ENCODE results near the gene CPS1.

Gene CPS1

DNA sequence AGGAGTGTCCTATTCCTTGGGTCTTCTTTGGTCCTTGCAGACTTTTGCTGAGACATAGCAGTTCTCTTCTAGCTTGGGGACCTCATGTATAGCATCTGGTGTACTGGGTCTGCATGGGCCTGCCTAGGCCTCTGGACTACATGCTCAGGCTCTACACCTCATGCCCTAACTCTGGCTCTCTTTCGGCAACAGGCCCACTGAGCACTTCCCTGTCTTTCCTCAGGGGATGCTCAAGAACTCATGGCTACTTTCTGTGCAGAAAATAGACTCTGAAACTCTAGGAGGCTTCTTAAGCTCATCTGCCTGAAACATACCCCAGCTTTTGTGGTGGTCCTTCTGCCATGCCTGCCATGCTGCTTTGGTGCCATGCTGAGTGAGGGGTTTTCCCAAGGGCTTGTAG is 21.5 kb upstream of the CPS1 start:
- no peaks in the 10 kb centered on the region for H3K36me3 ChIP-seq (ENCODE audit: insufficient read depth, low read length)
- no peak overlapping the region for H3K9ac ChIP-seq (ENCODE audit: low read length)
- no peaks in the 10 kb centered on the region for H3K27me3 ChIP-seq (ENCODE audit: control insufficient read depth in 1 of 2, insufficient read depth in 2 of 2, low read length in 2 of 2)
- no peak overlapping the region for H3K4me3 ChIP-seq (ENCODE audit: low read depth in 1 of 2, low read length in 2 of 2)
- no peak overlapping the region for H3K27ac ChIP-seq (ENCODE audit: low read depth, low read length)
- no peaks in the 10 kb centered on the region for H3K9me3 ChIP-seq (ENCODE audit: low read length)
- no peaks in the 10 kb centered on the region for H3K4me1 ChIP-seq (ENCODE audit: insufficient read depth, low read length)

DNA sequence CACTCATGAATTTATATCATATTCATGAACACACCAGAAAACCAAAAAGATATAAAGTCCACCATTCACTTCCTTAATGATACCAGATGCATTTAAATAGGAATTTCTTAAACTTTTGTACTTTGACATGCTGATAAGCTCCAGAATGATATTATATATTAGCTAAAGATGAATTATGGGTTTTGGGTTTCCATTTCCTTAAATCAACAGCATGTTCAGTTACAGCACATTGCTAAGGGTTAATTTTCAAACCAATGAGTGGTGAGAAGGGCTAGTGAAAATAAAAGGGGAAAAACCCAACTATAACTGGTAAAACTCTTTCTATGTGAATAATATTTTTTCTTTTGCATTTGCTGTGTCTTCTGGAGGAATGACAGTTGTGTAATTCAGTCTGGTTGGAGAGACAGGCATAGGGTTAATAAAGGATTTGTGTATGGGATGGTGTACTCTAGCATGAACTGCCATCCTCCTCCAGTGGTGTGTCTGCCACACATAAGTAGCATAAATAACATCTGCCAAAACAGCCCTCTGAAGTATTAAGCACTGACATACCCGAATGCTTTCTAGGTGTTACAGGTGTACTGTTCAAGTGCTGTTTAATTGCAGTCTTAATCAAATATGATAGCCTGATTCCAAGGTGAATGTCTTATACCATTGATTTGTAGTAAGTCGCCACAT is 19.3 kb upstream of the CPS1 start:
- no peak overlapping the region for H3K4me3 ChIP-seq (ENCODE audit: low read depth in 1 of 2, low read length in 2 of 2)
- H3K27ac ChIP-seq (ENCODE audit: low read depth, low read length): no peak overlapping the region
- no peaks in the 10 kb centered on the region for H3K4me1 ChIP-seq (ENCODE audit: insufficient read depth, low read length)

DNA sequence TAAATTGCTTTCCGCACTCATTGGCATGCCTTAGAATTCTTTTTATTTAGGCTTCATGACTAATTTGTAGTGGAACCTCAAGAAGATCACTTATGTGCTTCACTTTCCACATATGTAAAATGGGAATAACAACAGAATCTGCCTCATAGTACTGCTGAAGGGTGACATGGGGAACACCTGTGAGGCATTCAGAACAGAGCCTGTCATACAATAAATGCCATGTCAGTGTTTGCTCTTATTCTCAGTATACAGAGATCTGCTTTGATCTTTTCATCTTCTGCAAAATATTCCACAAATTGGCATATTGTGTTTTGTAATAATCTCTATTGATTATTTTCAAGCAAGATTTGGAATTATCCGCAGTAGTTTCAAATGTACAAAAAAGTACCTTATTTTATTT is 17.4 kb upstream of the CPS1 start:
- Histone ChIP-seq H3K4me3 (ENCODE audit: low read depth in 1 of 2, low read length in 2 of 2) (no peak overlapping the region), H3K36me3 (ENCODE audit: insufficient read depth, low read length) (no peaks in the 10 kb centered on the region), H3K9me3 (ENCODE audit: low read length) (no peaks in the 10 kb centered on the region), H3K27me3 (ENCODE audit: control insufficient read depth in 1 of 2, insufficient read depth in 2 of 2, low read length in 2 of 2) (no peaks in the 10 kb centered on the region), H3K27ac (ENCODE audit: low read depth, low read length) (no peak overlapping the region), H3K4me1 (ENCODE audit: insufficient read depth, low read length) (no peaks in the 10 kb centered on the region), H3K9ac (ENCODE audit: low read length) (no peak overlapping the region)

More for the DNA sequence above, 19.3 kb upstream of the CPS1 start:
- Histone ChIP-seq H3K9ac (ENCODE audit: low read length) (no peak overlapping the region), H3K36me3 (ENCODE audit: insufficient read depth, low read length) (no peaks in the 10 kb centered on the region), H3K9me3 (ENCODE audit: low read length) (no peaks in the 10 kb centered on the region), H3K27me3 (ENCODE audit: control insufficient read depth in 1 of 2, insufficient read depth in 2 of 2, low read length in 2 of 2) (no peaks in the 10 kb centered on the region)

DNA sequence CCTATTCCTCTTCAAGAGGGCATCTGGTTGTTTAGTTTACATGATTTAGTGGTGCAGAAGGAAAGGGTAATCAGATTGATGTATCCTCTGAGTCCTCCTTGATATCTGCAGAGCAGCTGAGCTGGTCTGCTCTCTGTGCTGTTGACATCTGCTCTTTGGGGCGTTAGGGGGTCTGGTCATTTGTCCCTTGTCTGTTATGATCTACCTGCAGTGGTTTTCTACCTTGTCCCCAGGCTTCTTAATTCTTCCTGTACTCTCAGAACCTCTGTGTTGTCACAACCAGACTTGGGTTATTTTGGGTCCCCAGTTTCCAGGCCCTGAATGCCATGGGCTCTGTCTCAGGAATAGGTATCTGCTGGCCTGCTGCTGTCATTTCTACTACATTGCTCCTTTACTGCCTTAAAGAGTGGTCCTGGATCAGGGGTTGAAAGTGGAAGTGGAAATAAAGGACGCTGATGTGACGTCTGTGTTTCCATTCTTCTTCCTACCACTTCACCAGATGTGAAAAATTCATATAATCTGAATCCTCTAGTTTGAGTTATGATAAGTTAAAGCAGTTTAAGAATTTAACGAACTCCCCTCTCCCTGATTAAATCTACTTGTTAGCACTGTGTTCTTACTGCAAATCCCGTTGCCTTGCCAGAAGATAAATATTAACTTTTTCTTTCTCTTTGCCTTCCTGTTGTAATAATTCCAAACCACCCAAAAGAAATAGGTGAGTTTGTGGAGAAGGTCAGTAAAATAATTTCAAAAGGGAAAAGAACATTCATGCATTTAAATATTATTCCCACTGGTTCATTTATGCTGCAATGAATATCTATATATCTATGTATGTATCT is 16.6 kb upstream of the CPS1 start:
- H3K4me3 ChIP-seq (ENCODE audit: low read depth in 1 of 2, low read length in 2 of 2): no peak overlapping the region
- H3K27me3 ChIP-seq (ENCODE audit: control insufficient read depth in 1 of 2, insufficient read depth in 2 of 2, low read length in 2 of 2): no peaks in the 10 kb centered on the region
- no peaks in the 10 kb centered on the region for H3K36me3 ChIP-seq (ENCODE audit: insufficient read depth, low read length)
- no peaks in the 10 kb centered on the region for H3K4me1 ChIP-seq (ENCODE audit: insufficient read depth, low read length)
- no peak overlapping the region for H3K9ac ChIP-seq (ENCODE audit: low read length)
- no peaks in the 10 kb centered on the region for H3K9me3 ChIP-seq (ENCODE audit: low read length)
- H3K27ac ChIP-seq (ENCODE audit: low read depth, low read length): no peak overlapping the region

DNA sequence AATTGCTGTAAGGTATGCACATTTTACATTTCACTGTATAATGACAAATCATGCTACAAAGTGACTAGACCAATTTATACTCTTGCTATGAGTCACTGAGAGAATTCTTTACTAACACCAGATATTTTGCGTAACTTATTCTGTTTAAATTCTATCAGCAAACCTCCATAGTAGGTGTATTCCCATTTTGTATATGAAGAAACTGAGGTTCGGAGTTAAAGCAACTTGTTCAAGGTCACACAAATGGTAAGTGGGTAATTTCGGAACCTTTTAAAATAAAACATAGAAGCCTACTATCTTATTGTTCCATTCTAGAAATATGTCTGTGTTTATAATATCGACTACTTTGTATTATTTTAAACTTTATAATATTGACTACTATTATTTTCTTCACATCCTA is 15.9 kb upstream of the CPS1 start:
- Histone ChIP-seq H3K36me3 (ENCODE audit: insufficient read depth, low read length) (no peaks in the 10 kb centered on the region), H3K9ac (ENCODE audit: low read length) (no peak overlapping the region), H3K27me3 (ENCODE audit: control insufficient read depth in 1 of 2, insufficient read depth in 2 of 2, low read length in 2 of 2) (no peaks in the 10 kb centered on the region), H3K27ac (ENCODE audit: low read depth, low read length) (no peak overlapping the region), H3K4me1 (ENCODE audit: insufficient read depth, low read length) (no peaks in the 10 kb centered on the region), H3K9me3 (ENCODE audit: low read length) (no peaks in the 10 kb centered on the region), H3K4me3 (ENCODE audit: low read depth in 1 of 2, low read length in 2 of 2) (no peak overlapping the region)

DNA sequence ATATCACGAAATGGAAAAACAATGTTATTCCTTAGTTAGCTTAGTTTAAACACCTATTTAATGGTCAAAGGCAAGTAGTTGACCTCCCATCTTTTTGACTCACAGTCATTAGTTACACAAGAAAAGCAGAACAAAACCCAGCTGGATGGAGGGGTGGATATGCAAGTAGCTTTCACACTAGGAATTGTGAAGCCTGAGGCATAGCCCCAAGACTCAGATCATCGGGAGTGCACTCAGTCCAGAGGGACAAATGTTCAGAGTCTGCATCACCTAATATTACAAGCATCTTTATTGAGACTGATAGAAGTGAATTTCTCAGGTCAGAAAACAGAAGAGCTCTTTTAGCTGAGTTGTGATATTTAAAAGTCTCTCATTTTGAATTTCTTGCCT is 15.5 kb upstream of the CPS1 start:
- Histone ChIP-seq H3K9ac (ENCODE audit: low read length) (no peak overlapping the region), H3K4me1 (ENCODE audit: insufficient read depth, low read length) (no peaks in the 10 kb centered on the region), H3K4me3 (ENCODE audit: low read depth in 1 of 2, low read length in 2 of 2) (no peak overlapping the region), H3K27me3 (ENCODE audit: control insufficient read depth in 1 of 2, insufficient read depth in 2 of 2, low read length in 2 of 2) (no peaks in the 10 kb centered on the region), H3K36me3 (ENCODE audit: insufficient read depth, low read length) (no peaks in the 10 kb centered on the region), H3K9me3 (ENCODE audit: low read length) (no peaks in the 10 kb centered on the region), H3K27ac (ENCODE audit: low read depth, low read length) (no peak overlapping the region)

DNA sequence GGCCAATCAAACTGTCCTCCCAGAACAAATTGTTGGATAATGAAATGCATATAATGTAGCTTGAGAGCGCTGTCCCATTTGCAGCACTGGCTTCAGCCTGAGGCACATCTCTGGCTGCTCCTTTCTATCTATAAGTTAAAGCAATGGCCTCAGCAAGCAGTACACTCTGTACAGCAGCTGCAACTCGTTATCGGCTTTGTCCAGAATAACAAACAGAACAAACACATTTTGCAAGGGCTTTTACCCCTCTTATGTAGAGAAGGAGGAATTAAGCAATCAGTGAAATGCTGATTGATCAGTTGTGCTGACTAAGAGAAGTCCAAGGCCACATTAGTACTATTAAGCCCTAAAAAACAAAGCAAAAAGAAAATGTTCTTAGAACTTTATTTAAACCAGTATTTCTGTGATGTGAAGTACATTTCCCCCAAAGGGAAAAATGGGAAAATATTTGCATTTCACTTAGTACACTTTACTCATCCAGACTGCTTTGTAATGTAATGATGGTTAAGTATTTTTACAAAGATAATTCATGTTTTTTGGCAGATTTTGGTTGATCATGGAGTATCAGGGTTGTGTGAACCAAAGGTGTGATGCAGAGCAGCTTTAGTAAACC is 15.0 kb upstream of the CPS1 start:
- H3K9ac ChIP-seq (ENCODE audit: low read length): no peak overlapping the region
- no peaks in the 10 kb centered on the region for H3K9me3 ChIP-seq (ENCODE audit: low read length)
- H3K4me3 ChIP-seq (ENCODE audit: low read depth in 1 of 2, low read length in 2 of 2): no peak overlapping the region
- H3K27ac ChIP-seq (ENCODE audit: low read depth, low read length): no peak overlapping the region
- no peaks in the 10 kb centered on the region for H3K27me3 ChIP-seq (ENCODE audit: control insufficient read depth in 1 of 2, insufficient read depth in 2 of 2, low read length in 2 of 2)
- no peaks in the 10 kb centered on the region for H3K4me1 ChIP-seq (ENCODE audit: insufficient read depth, low read length)
- no peaks in the 10 kb centered on the region for H3K36me3 ChIP-seq (ENCODE audit: insufficient read depth, low read length)

DNA sequence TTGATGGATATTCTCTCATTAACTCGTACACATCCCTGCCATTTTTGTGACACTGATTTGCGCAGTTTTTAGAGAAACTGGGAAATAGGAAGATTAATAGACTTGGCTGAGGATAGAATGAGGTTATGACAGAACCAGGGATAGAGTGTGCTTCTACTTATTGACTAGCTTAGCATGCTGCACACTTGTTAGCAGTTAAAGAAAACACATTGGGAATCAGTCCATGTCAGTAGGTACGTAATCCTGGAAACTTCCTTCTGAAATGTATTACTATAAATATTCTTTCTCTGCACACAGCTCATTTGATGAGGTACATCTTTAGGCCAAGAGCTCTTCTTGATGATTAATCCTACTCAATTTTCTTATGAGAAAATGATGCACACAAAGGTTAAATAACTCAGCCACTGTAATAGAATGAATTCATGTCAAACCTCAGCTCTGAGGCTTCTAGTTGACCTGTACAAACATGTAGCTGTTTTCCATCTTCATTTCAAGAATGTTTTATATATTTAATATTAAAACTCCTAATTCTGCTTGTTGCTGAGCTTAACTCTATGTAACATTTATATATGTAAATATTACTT is 12.3 kb upstream of the CPS1 start:
- H3K27me3 ChIP-seq (ENCODE audit: control insufficient read depth in 1 of 2, insufficient read depth in 2 of 2, low read length in 2 of 2): no peaks in the 10 kb centered on the region
- H3K27ac ChIP-seq (ENCODE audit: low read depth, low read length): no peak overlapping the region
- no peak overlapping the region for H3K4me3 ChIP-seq (ENCODE audit: low read depth in 1 of 2, low read length in 2 of 2)
- H3K4me1 ChIP-seq (ENCODE audit: insufficient read depth, low read length): no peaks in the 10 kb centered on the region
- no peak overlapping the region for H3K9ac ChIP-seq (ENCODE audit: low read length)
- no peaks in the 10 kb centered on the region for H3K36me3 ChIP-seq (ENCODE audit: insufficient read depth, low read length)
- H3K9me3 ChIP-seq (ENCODE audit: low read length): no peaks in the 10 kb centered on the region

DNA sequence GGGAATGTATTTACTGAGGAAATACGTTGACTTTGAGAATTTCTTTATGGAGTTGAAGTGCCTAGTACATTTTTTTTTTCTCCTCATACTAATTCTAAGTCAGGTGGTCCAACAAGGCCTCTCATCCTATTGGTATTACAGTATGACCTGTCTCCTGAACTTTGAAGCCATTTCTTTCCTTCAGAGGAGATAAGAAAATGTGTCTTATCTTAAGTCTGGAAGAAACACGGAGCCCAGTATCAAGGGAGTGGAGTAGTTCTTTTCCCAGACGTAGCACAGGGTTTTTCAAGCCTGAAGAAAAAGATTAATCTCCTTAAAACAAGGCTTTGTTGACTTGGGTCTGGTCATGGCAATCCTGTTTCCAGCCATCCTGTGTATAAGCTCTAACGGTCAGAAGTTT is 11.6 kb upstream of the CPS1 start:
- no peak overlapping the region for H3K9ac ChIP-seq (ENCODE audit: low read length)
- no peaks in the 10 kb centered on the region for H3K9me3 ChIP-seq (ENCODE audit: low read length)
- no peaks in the 10 kb centered on the region for H3K4me1 ChIP-seq (ENCODE audit: insufficient read depth, low read length)
- no peak overlapping the region for H3K27ac ChIP-seq (ENCODE audit: low read depth, low read length)
- no peaks in the 10 kb centered on the region for H3K36me3 ChIP-seq (ENCODE audit: insufficient read depth, low read length)
- H3K4me3 ChIP-seq (ENCODE audit: low read depth in 1 of 2, low read length in 2 of 2): no peak overlapping the region
- no peaks in the 10 kb centered on the region for H3K27me3 ChIP-seq (ENCODE audit: control insufficient read depth in 1 of 2, insufficient read depth in 2 of 2, low read length in 2 of 2)

DNA sequence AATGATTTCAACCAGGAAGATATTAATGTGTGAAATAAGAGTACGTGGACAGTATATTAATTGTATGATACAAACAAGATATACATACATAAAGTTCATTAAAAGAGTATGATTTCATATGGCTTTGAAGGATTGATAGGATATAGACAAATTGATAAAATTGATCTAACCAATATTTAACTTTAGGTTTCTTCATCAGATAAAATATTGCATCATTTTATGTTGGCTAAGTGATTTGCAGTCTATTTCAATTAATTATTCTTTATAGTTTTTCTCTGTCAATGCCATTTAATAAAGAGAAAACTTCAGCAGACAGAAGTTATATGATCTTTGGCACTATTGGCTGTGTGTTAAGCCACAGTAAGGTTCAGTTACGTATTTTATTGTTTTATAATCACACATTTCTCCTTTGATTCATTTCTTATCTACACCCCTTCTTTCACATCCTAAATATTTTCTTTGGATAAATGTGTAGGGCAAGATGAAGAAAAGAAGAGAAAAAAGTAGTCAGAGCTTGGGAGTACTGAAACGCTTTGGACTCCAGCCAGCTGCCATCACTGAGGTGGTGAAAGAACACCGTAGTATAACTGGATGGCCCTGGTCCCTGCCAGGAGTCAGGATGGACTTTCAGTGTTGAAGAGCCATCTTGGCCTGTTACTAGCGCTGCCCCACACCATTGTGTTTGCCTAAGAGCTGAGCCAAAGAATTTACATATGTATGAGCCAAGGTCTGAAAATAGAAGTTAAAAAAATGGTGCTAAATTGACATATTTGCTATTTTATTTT is 9.8 kb upstream of the CPS1 start:
- Histone ChIP-seq H3K27ac (ENCODE audit: low read depth, low read length) (no peak overlapping the region), H3K9me3 (ENCODE audit: low read length) (no peaks in the 10 kb centered on the region), H3K27me3 (ENCODE audit: control insufficient read depth in 1 of 2, insufficient read depth in 2 of 2, low read length in 2 of 2) (no peaks in the 10 kb centered on the region), H3K4me3 (ENCODE audit: low read depth in 1 of 2, low read length in 2 of 2) (no peak overlapping the region), H3K9ac (ENCODE audit: low read length) (no peak overlapping the region), H3K4me1 (ENCODE audit: insufficient read depth, low read length) (no peaks in the 10 kb centered on the region), H3K36me3 (ENCODE audit: insufficient read depth, low read length) (no peaks in the 10 kb centered on the region)

DNA sequence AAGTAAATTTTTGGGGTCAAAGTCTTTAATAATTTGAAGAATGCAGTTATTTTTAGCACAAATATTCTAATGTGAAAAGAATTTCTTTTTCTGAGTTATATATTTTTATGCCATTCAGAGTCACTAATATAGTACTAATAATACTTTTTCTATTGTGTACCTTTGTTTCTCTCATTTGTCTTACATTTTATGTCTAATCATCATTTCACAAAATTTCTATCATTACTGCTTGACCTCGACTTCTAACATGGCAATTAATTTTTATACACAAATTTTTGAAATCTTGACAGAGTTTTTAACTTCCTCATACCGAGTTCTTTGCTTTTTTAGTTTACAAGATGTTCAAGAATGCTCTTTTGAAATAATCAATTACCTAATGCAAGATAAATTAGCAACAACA is 8.4 kb upstream of the CPS1 start:
- Histone ChIP-seq H3K27me3 (ENCODE audit: control insufficient read depth in 1 of 2, insufficient read depth in 2 of 2, low read length in 2 of 2) (no peaks in the 10 kb centered on the region), H3K9ac (ENCODE audit: low read length) (no peak overlapping the region), H3K4me1 (ENCODE audit: insufficient read depth, low read length) (no peaks in the 10 kb centered on the region), H3K36me3 (ENCODE audit: insufficient read depth, low read length) (no peaks in the 10 kb centered on the region), H3K4me3 (ENCODE audit: low read depth in 1 of 2, low read length in 2 of 2) (no peak overlapping the region), H3K9me3 (ENCODE audit: low read length) (no peaks in the 10 kb centered on the region), H3K27ac (ENCODE audit: low read depth, low read length) (no peak overlapping the region)
